ENCODE results near the gene TET3.

DNA sequence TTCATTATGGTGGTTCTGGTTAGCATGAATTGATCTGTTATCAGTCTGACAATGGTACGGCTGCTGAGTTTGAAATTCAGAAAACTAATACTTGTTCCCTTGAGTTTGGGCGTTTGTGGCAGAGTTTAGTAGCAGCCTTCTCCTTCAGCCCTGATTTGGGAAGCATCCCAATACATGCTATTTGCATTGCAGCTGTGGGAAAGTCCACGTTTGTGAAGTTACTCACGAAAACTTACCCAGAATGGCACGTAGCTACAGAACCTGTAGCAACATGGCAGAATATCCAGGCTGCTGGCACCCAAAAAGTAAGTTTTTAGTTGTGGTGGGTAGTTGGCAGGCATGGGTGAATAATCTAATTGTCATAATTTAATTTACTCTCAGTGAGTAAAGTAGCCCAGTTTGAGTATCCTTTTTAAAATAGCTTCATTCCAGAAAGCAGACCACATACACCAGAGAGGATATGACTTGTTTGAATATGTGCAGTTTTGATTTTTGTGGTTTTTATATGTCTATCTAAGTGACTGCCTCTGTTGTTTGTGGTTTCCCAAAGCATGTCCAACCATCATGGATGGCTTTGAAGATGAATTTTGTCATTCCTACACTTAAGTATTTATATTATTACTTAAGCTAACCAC lies 45.9 kb upstream of the TET3 start:
- TF ChIP-seq SUZ12 (IDR thresholded peaks at IDR 0.05; ENCODE audit: extremely low read depth, insufficient read depth, insufficient read length) (no peak), YY1 (IDR thresholded peaks at IDR 0.05; ENCODE audit: insufficient read depth, insufficient read length) (no peak)

All from NT2/D1 (cell line).